Loucy (cell line): ENCODE data around the gene VPS45.

Source experiments
- H2AFZ ChIP-seq: fragments of 200-600 bp; sonication (generic); 2 replicates; pipeline ENCODE4 v1.6.0; 2016; ENCODE audit warnings: antibody characterized with exemption, mild to moderate bottlenecking, low read length, moderate library complexity
- H3F3A ChIP-seq: fragments of 200-600 bp; 2 replicates; pipeline ENCODE4 v1.6.0; 2016; ENCODE audit warnings: antibody characterized with exemption, low read depth, mild to moderate bottlenecking
- H3K27me3 ChIP-seq: fragments of 200-600 bp; sonication (generic); 2 replicates; pipeline ENCODE4 v1.6.1; 2014; ENCODE audit warnings: low read length, mild to moderate bottlenecking; ENCODE audit not compliant: insufficient read depth, poor library complexity, severe bottlenecking
- H3K36me3 ChIP-seq: fragments of 200-600 bp; sonication (generic); 2 replicates; pipeline ENCODE4 v1.6.1; 2016; ENCODE audit warnings: low read length; ENCODE audit not compliant: insufficient read depth
- H3K4me1 ChIP-seq: fragments of 200-600 bp; sonication (generic); 2 replicates; pipeline ENCODE4 v1.5.1; 2014; ENCODE audit warnings: low read length, mild to moderate bottlenecking; ENCODE audit not compliant: insufficient read depth, poor library complexity, severe bottlenecking
- H3K4me2 ChIP-seq: fragments of 200-600 bp; sonication (generic); 2 replicates; pipeline ENCODE4 v1.6.0; 2014; ENCODE audit warnings: antibody characterized with exemption, low read length, low read depth, mild to moderate bottlenecking; ENCODE audit not compliant: poor library complexity, severe bottlenecking
- H3K4me3 ChIP-seq: fragments of 200-600 bp; sonication (generic); 2 replicates; pipeline ENCODE4 v1.5.1; 2014; ENCODE audit warnings: low read length, mild to moderate bottlenecking, mixed read lengths; ENCODE audit not compliant: poor library complexity, severe bottlenecking
- H3K79me2 ChIP-seq: fragments of 200-600 bp; sonication (generic); 2 replicates; pipeline ENCODE4 v1.6.1; 2014; ENCODE audit warnings: low read length; ENCODE audit not compliant: insufficient read depth
- H3K9ac ChIP-seq: fragments of 200-600 bp; sonication (generic); 2 replicates; pipeline ENCODE4 v1.6.0; 2014; ENCODE audit warnings: mild to moderate bottlenecking, low read depth, low read length, moderate library complexity; ENCODE audit not compliant: poor library complexity, severe bottlenecking
- H3K9me2 ChIP-seq: fragments of 200-600 bp; sonication (generic); replicated peaks from 2 replicates; pipeline ENCODE4 v1.6.1; 2016; ENCODE audit warnings: low read depth, low read length, mixed read lengths
- H3K9me3 ChIP-seq: fragments of 200-600 bp; sonication (generic); 2 replicates; pipeline ENCODE4 v1.6.1; 2014; ENCODE audit warnings: mild to moderate bottlenecking, antibody characterized with exemption, low read length, low read depth; ENCODE audit not compliant: insufficient read depth
- H4K20me1 ChIP-seq: fragments of 200-600 bp; sonication (generic); 2 replicates; pipeline ENCODE4 v1.6.0; 2014; ENCODE audit warnings: antibody characterized with exemption, low read length, mild to moderate bottlenecking; ENCODE audit not compliant: insufficient read depth, poor library complexity, severe bottlenecking
- CTCF ChIP-seq: fragments of 200-600 bp; sonication (generic); conservative IDR thresholded peaks from 2 replicates; pipeline ENCODE4 v1.5.1; 2014; ENCODE audit warnings: mild to moderate bottlenecking, antibody characterized with exemption, low read length
- EZH2phosphoT487 ChIP-seq: fragments of 200-600 bp; IDR thresholded peaks from 2 replicates; pipeline ENCODE4 v1.6.1; 2018; ENCODE audit warnings: antibody characterized with exemption, mild to moderate bottlenecking, moderate library complexity, borderline replicate concordance

VPS45 gene

DNA sequence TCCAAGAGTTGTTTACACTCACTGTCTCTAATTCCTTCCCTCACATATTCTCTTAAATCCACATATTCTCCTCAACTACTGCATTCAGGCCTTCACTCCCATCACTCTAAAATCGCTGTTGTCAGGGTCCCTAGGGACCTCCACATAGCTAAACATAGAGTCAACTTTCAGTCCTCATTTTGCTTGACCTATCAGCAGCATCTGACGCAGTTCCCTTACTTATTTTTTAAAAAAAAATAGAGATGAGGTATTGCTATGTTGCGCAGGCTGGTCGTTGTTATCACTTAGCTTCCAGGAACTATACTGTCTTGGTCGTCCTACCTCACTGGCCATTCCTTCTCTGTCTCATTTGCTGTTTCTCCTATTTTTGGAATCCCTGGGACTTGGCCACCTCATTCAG, 70.5 kb downstream of the VPS45 start:
- Histone ChIP-seq H3K36me3 (no peaks in the 10 kb centered on the region), H3K4me2 (no peak overlapping the region), H3K27me3 (no peaks in the 10 kb centered on the region), H3K9ac (no peak overlapping the region), H3K9me3 (no peaks in the 10 kb centered on the region), H4K20me1 (no peaks in the 10 kb centered on the region), H3F3A (no peaks in the 10 kb centered on the region), H3K79me2 (no peaks in the 10 kb centered on the region), H3K4me1 (no peaks in the 10 kb centered on the region), H3K4me3 (no peak overlapping the region), H3K9me2 (no peaks in the 10 kb centered on the region), H2AFZ (no peak overlapping the region)
- no peak for TF ChIP-seq CTCF
- no peak for TF ChIP-seq EZH2phosphoT487

DNA sequence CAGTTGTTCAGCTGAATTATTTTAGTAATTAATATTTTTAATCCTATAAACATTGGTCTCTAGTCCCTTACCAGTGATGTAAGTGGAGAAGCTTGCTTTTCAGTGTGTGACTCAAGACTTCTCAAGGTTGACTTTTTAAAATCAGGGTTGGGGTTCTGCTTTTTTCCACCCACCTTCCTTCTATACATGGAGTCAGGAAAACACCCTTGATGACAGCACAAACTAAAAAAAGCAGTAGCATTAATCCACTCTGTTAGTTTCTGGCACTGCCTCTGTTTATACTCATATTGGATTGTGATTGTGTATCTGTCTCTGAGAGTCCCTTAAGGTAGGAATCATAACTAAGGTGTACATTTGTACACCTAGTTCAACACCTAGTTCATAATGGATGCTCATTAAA, 73.9 kb downstream of the VPS45 start:
- no peaks in the 10 kb centered on the region for H3F3A ChIP-seq
- H3K4me1 ChIP-seq = peaks cover 14% of the 10 kb centered on the region
- H3K4me2 ChIP-seq = no peak overlapping the region
- TF ChIP-seq CTCF (no peak), EZH2phosphoT487 (no peak)
- H4K20me1 ChIP-seq = no peaks in the 10 kb centered on the region
- H3K36me3 ChIP-seq = no peaks in the 10 kb centered on the region; the same call in 1 of the 2 replicates
- no peaks in the 10 kb centered on the region for H3K79me2 ChIP-seq
- no peak overlapping the region for H3K9ac ChIP-seq
- no peak overlapping the region for H2AFZ ChIP-seq
- H3K4me3 ChIP-seq = no peak overlapping the region
- no peaks in the 10 kb centered on the region for H3K9me2 ChIP-seq
- H3K9me3 ChIP-seq = no peaks in the 10 kb centered on the region
- H3K27me3 ChIP-seq = no peaks in the 10 kb centered on the region

DNA sequence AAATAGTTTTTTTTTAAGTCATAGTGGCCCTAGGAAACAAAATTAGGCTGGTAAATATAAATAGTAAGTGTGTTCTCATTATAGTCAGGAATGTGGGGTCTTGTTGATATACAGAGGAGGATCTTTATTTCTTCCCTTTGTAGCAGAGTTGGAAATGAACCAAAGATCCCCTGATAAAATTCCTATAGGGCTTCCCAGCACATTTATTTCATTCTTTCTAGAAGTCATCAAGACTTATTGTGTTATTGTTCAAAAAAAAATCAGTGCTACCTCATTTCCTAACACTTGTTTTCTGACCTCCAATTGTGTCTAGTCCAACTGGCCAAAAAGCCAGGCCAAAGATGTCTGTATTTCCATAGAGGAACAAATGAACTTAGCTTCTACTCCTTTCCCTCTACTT, 74.5 kb downstream of the VPS45 start:
- H3K9ac ChIP-seq = no peak overlapping the region
- no peak overlapping the region for H3K4me3 ChIP-seq
- no peaks in the 10 kb centered on the region for H3K9me2 ChIP-seq
- no peaks in the 10 kb centered on the region for H3K79me2 ChIP-seq
- no peaks in the 10 kb centered on the region for H3K27me3 ChIP-seq
- peaks cover 20% of the 10 kb centered on the region for H3K4me1 ChIP-seq
- no peaks in the 10 kb centered on the region for H4K20me1 ChIP-seq
- no peak overlapping the region for H2AFZ ChIP-seq
- TF ChIP-seq CTCF (no peak), EZH2phosphoT487 (no peak)
- no peaks in the 10 kb centered on the region for H3K9me3 ChIP-seq
- peaks cover 6% of the 10 kb centered on the region; the same call in 1 of the 2 replicates for H3F3A ChIP-seq
- H3K36me3 ChIP-seq = no peaks in the 10 kb centered on the region; the same call in 1 of the 2 replicates
- no peak overlapping the region for H3K4me2 ChIP-seq
